ENCODE data around the gene TPCN2.

Gene TPCN2

GRCh38 chr11:69040051-69040450 lies 8.7 kb upstream of the TPCN2 start:
- DNase-seq = no peak

DNA sequence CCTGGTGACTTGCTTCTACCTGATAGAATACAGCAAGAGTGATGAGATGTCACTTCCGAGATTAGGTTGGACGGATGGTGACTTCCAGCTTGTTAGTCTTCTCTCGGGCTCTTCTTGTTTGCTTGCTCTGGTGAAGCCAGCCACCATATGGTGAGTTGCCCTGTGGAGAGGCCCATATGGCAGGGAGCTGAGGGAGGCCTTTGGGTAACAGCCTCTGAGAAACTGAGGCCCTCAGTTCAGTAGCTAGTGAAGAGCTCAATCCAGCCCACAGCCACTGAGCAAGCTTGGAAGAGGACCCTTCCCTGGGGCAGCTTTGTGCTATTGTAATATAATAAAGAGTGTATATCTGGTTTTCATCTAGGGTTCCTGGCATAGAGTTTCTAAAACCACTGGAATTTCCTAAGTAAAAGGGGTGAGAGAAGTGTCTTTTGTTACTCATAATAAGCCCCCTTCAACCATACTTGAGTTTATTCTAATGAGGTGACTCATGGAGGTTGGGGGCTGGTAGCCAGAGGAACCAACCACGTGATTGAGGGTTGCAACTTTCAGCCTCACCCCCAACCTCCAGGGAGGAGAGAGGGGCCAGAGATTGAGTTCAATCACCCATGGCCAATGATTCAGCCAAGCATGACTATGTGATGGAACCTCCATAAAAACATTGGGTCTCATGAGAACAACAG lies 8.0 kb upstream of the TPCN2 start:
- DNase-seq = no peak

- DNase-seq = no peak
Measured at GRCh38 chr11:69041516-69041915, 7.2 kb upstream of the TPCN2 start.

- no peak for DNase-seq
Measured at GRCh38 chr11:69044111-69045013, 4.4 kb upstream of the TPCN2 start.

DNA sequence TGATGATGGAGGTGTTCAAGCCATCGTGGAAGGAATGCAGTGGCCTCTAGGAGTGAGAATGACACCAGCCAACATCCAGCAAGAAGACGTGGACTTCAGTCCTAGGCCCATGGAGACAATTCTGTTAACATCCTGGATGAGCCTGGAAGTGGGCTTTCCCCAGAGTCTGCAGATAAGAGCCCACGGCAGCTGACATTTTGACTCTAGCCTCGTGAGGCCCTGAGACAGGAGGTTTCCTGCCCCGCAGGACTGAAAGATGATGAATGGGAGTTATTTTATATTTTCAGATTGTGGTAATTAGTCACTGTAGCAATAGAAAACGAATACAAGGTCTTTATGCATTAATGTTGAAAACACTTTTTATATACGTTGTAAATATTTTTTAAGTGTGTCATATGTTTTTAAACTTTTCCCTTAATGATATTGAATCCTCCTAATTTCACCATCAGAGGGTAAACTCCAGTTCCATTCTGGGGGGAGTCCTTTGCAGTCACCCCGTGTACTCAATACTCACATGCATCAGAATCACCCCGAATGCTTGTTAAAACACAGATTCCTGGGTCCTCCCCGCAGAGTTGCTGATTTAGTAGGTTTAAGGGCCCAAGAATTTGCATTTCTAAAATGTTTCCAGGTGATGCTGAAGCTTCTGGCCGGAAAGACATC lies 570 bp upstream of the TPCN2 start:
- no peak for DNase-seq

- peak in 2 of 6 experiments; percentile 35 to 56 for DNase-seq
Measured at GRCh38 chr11:69049490-69049867, 747 bp downstream of the TPCN2 start.

DNA sequence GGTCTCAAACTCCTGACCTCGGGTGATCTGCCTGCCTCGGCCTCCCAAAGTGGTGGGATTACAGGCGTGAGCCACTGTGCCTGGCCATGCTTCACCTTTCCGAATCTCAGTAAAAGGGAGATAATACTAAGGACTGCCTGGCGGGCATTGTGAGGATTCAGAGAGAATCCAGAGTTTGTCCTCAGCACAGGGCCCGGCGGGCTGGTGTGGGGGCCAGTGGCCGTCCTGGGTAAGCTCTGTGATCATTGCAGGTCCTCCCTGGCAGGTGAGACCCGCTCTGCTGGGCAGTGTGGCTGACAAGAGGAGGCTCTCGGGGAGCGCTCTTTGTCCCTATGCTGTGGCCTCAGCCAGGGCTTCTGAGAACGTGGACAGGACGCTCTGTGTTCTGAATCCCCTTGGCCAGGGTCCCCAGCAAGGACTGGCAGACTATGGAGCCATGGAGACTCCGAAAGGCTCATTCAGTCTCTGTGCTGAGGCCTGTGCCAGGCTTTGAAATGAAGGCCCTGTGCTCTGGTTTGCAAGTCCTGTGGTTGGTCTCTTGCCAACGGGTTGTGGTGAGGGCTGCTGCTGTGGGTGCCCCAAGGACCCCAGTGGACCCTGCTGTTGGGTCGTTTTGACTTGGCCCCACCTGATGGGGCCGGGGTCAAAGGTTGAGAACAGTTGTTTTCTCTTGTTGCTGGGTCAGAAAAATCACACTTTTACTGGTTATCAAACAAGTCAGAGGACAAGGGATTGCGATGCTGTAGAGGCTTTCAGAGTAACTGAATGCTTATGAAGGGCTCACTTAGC lies 2.1 kb downstream of the TPCN2 start:
- DNase-seq = no peak

DNA sequence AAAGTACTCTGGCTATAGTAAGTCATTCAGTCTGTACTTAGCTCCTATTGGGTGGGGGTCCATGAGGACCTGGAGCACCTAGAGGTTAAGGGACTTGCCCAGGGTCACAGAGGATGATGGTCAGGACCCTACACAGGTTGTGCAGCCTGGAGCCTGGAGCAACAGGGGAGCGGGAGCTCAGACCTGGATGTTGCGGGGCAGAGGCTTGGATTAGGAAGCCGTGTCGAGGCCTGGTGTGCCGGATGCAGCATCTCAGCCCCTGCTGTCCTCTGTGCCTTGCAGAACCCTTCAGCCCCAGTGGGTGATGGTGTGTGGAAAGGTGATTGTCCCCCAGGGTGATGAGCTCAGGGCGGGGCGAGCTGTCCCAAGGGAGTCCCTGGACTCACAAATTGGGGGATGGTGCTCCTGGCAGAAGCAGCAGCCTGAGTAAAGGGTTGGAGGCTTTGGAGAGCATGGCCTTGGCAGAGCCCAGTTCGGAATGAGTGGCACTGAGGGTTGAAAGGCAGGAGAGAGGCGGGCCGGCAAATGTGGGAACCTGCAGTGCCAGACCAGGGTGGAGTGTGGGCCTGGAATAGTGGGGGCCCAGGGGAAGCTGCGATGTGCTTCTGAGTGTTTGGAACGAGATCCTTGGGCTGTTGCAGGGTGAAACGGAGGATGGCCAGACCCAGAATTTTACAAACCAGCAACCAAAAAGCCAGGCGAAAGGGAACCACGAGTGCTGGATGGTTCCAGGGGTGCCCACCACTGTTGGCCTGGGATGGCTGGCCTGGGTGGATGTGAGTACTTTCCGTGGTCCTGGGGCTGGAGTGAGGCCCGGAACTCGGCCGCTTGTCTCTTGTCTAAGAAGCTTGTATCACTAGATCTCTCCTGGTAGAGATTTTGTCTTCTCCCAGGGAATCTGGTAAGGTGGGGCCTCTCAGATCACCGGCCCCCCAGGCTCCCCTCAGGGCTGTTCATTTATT lies 2.9 kb downstream of the TPCN2 start:
- no peak for DNase-seq

DNA sequence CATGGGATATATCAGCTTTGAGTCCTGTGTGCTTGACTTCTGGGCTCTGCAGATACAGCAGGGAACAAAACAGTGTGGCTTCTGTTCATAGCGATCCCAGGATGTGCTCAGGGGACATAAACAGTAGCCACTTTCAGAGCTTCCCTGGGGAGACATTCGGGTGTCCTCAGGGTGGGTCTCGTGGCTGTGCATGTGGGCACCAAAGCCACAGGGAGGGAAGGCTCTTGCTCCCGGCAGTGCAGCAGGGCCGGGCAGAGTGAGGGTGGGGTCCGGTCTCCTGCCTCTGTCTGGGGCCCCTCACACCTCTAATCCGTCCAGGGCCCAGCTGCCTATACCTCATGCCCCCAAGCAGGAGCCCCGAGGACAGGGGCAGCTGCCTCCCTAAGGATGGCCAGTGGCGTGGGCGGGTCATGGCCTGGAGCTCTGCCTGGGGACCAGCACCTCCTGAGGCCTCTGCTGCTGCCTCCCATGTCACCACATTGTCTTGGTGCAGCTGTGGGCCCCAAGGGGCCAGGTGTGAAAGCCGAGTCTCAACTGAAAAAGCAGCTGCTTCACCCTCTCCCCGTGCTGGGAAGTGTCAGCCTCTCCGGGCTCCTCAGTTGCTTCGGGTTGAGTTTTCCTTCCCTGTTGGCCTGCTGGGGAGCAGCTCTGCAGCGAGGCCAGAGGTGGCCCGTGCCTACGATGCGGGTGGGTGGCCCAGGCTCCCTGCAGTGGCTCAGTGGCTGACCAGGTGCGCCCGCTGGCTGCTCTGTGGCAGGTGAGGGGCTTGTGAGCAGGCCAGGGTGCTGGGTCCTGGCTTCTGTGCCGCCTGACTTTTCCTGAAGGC lies 3.8 kb downstream of the TPCN2 start:
- DNase-seq = no peak

DNA sequence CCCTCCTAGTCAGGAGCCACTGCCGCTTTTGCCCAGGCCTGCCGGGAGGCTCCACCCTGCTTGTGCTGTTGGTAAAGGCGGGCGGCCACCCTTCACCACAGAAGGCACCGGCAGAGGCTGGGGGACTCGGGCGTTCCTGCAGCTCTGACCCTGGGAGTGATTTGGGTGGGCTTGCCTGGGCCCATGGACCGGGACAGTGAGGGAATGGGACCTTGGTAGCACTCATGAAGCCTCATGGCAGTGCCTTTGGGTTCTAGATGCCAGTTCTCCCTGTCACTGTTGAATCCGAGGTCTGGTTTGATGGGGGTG lies 4.4 kb downstream of the TPCN2 start:
- DNase-seq = no peak

GRCh38 chr11:69053546-69054396 lies 5.0 kb downstream of the TPCN2 start:
- DNase-seq = no peak

- DNase-seq = no peak
Measured at GRCh38 chr11:69054397-69055211, 5.9 kb downstream of the TPCN2 start.

GRCh38 chr11:69055212-69055586 lies 6.5 kb downstream of the TPCN2 start:
- no peak for DNase-seq

DNA sequence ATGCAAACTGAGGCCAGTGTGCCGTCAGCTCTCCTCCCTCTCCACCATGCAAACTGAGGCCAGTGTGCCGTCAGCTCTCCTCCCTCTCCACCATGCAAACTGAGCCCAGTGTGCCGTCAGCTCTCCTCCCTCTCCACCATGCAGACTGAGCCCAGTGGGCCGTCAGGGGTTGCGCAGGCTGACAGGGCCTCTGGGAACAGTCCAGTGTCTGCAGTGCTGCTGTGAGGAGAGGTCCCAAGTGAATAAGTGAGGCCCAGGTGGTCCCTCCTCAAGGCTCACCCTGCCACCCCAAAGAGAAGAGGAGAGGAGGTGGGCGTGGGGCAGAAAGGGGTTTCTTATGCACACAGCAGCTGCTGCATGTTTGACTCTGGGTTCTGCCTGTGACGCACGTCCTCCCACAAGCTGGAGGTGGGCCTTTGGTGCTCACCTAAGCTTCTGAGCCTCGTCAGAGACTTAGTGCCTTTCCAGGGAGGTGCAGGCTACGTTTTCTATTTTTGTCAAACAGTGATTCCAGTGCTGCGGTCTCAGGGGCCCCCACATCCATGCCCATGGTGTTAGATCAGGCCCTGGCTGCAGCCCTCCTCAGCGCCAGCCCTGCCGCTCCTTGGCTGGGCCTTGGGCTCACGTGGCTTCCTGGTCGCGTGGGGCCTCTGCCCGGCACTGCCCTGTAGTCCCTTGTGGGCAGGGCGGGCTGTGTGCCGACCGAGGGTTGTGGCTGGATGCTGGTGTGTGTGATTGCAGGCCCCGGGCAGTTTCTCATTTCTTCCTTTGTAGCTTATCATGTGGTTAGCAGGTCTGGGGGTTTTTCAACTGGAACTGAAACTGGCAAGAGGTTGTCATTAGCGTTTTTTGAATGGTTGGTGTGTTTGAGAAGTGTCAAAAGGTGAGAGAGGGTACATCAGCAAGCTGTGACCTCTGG lies 7.1 kb downstream of the TPCN2 start:
- no peak for DNase-seq

- DNase-seq = no peak
Measured at GRCh38 chr11:69057236-69057635, 8.5 kb downstream of the TPCN2 start.

DNA sequence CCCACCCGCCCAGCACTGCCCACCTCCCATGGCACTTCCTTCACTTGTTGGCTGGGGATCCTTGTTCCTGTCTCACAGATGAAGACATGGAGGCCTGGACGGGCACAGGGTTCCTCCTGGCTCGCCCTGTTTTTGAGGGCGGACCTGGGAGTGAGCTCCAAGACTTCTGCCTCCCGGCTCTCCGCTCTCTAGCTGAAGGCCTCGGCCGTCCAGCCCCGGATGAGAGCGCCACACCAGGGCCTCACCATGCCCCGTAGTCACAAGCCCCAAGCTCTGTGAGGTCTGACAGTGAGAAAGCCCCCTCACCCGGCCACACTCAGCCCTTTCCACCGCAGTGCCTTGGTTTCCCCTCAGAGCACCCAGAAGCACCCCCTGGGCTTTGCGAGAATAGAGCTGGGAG lies 9.1 kb downstream of the TPCN2 start:
- no peak for DNase-seq

DNA sequence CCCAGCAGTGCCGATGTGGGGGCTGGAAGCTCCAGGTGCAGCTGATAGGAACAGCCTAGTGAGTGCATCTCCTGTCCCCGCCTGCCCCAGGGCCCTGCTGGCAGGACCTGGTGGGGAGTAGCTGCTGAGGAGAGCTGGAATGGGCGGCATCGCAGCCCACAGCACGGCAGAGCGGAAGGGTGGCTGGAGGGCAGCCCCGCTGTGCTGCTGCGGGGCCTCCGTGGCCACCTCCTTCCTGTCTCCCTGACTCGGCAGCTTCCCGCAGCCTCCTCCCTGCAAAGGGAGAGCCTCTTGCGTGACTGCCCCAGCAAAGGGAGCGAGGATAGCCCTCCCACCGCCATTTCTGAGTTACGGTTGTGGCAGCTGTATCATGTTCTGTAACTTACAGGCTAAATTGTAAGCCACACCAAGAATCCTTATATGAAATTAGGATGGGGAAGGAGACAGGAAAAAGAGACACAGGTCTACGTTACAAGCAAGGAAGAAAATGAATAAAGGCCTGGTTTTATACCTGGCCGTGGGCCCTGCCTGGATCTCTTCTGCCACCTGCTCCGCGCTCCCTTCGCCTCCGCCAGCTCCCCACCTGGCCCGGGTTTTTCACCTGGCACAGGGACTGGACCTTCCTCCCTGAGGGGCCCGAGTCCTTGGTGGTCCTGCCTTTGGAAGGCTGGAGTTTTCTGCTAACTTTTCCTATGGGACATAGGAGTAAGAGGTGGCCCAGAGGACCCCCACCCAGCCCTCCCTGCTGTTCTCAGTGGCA lies 10.0 kb downstream of the TPCN2 start:
- no peak for DNase-seq

All from stimulated activated naive CD4-positive, alpha-beta T cell (primary cell).